GM19043 (cell line): ENCODE results near the gene KCNA1.
"Not testable (repeated sequence)": the region's sequence is repeated elsewhere in the genome, so short reads cannot be mapped to it uniquely, and the experiment has no call there.

Experiments used
- ATAC-seq: cut with Tn5 transposase; IDR thresholded peaks from one replicate; pipeline ENCODE4 v1.9.1; 2021; ENCODE audit warnings: low read depth; ENCODE audit not compliant: unreplicated experiment

Gene KCNA1

DNA sequence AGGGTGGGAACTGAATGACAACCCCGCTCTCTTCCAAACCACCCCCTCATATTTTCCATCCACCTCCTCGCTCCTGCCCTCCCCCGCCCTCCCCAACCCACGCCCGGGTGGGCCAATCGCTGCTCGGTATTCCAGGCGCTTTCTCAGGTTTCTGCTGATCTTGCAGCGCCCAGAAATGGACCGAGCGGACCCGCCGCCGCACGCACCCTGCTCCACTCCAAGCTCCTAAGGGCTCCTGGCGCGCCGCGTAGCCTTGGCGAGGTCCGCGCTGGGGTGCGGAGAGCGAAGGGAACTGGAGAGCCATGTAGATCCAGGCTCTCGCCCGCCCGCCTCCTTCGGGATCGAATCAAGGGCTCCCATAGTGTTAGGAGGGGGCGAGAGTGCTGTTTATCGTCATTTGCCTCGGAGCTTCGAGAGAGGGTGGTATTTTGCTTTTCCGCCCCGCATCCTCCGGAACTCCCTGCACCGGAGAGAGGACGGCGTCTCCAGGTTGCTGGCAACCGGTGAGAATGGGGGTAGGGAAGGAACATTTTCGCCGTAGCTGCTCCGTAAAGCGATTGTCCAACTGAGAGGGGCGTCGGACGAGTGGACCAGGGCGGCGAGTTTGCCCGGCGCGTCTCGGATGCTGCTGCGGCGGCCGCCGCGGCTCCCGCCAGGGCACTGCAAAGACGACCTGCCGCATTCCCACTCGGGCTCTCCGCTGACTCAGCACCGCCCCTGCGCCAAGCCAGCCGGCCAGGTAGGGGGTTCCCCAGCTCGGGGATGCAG, at the start of gene KCNA1:
KCNA1 (plus strand) TSS at position 172 of the 768 bp plus-strand sequence. CDS start 1,474 bp downstream, outside the sequence.
- ATAC-seq: no peak

DNA sequence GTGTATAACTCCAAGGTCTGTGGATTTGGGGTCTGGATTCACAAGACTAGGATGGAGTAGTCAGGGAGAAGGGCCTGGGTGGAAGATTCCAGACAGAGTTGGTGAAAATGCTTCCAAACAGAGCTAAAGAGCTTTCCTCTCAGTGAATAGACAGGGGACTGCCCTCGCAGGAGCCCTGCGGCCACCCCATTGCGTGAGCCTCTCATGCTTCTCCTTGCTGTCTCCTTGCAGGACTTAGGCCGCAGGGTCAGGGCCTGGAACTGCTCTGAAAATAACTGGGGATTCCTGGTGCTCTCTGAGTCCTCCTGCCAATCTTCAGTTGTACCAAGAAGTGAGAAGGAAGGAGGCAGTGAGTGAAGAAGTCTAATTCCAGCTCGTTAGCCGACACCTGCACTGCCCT, 49.0 kb upstream of the KCNA1 start:
- no peak for ATAC-seq

DNA sequence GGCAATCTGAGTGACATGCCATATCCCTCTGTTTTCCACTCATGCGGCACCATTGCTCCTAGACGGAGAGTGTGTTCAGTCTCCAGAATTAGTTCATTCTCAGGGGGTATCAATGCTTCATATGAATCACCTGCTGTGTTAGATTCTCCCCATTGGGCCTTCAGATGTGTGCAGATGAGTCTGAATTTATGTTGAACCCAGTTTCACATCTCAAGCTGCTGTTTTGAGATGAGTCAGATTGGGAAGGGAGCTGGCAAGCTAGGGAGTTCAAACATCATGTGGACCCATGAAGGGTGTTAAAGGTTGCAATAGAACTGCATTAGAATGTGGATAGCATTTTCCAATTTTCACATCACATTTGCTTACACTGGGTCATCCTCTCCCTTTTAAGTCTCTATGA, 46.9 kb upstream of the KCNA1 start:
- ATAC-seq: no peak

DNA sequence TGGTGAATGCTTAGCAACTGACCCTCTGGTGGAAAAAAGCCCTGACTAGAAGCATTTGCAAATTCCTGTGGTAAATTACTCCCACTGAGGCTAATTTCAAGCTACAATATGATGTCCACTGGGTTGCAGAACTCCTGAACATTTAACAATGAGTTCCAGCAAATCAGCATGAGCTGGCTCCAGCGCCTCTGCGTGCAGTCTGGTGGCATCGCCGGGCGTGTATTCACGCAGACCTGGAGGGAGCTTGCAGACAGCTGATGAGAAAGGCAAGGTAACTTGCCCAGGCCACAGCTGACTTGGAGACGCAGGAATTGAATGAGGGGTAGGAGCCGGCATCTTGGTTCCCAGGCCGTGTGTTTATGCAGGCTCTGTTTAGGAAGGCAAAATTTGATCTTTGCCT, 45.1 kb upstream of the KCNA1 start:
- no peak for ATAC-seq

DNA sequence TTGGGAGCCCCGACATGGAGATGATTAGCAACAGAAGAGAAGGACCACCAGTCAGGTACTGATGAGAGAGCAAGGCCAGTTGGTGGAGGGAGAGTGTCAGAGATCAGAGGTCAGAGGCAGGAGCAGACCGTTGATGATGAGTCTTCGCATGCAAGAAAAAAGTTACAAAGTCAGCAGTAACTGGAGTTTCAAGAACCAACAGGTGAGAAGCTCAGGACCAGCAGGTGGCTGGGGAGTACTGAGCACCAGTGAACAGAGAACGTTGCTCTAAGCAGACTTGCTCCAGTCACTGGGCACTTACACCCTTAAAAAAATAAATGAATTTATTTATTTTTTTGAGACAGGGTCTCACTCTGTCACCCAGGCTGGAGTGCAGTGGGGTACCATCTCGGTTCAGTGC, 44.5 kb upstream of the KCNA1 start:
- no peak for ATAC-seq

DNA sequence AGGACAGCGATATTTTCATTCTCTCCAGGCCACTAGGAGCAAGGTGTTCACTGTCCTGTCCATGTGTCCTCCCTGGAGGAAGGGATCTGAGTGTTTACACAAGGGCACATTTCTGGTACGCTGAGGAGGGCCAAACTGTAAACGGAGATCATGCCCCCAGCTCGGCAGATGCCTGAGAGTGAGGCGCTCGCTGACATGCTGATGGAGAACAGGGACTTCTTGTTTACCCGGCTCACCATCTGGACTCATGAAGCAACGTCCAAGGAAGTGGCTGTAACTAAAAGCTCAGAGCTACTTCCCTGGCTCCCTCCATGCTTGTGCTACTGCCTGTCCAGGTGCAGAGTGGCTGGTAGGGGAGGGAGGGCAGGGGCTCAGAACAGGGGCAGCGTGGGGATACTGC, 43.4 kb upstream of the KCNA1 start:
- ATAC-seq: no peak

DNA sequence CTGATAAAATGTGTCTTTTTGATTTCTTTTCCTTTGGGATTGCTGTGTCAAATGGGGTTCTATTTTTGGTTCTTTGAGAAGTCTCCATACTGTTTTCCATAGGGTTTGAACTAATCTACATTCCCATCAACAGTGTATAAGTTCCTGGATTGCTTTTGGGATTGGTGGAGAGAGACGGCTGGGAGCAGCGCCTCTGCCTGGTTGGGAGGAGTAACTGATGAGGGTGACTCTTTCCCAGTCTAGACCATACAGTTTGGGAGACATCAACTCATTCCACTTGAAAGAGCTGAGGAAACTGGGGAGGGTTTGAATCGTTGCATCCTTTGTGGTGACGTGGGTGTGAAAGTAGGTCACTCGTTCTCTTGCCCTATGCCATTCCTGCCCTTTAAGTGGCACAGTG, 42.3 kb upstream of the KCNA1 start:
- no peak for ATAC-seq

DNA sequence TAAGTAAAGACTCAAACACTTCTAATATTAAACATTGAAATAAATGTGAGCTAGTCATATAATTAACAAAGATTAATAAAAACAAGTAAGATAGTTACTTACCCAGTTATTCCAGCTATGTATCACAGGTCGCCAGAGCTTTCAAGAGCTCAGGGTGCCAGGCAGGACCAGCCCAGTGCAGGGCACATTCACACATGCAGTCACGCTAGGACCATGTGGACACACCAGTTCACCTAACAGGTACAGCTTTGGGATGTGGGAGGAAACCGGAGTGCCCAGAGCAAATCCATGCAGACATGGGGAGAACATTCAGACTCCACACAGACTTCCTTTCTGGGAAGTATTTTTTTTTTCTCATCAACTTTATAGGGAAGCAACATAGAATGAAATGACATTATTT, 39.3 kb upstream of the KCNA1 start:
- ATAC-seq: no peak

DNA sequence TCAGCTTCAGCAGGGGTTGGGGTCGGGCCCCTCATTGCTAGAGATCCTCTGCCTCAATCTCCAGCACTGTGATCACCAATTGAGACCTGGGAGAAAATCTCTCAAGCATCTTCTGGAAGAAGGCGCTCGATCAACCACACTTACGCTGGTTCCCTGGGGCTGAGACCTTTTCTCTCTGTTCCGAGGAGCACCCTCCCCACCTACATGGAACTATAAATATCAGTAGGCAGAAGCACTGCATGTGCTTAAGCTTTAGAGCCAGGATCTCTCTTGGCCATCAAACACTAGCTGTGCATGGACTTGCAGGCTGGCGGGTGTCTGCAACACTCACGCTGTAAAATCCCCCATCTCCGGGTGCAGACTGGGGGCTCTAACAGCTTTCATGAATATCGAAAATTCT, 38.2 kb upstream of the KCNA1 start:
- no peak for ATAC-seq

DNA sequence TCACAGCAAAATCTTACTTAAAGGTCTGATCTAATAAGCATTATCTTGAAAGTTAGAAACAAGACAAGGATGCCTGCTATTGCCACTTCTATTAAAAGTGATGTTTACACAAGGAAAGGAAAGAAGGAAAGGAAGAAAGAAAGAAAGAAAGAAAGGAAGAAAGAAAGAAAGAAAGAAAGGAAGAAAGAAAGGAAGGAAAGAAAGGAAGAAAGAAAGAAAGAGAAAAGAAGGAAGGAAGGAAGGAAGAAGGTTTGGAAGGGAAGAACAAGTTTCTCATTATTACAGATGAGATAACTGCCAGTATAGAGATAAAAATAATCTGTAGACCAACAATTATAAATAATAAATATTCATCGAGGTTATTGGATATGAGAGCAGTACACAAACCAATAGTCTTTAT, 35.8 kb upstream of the KCNA1 start:
- no peak for ATAC-seq

DNA sequence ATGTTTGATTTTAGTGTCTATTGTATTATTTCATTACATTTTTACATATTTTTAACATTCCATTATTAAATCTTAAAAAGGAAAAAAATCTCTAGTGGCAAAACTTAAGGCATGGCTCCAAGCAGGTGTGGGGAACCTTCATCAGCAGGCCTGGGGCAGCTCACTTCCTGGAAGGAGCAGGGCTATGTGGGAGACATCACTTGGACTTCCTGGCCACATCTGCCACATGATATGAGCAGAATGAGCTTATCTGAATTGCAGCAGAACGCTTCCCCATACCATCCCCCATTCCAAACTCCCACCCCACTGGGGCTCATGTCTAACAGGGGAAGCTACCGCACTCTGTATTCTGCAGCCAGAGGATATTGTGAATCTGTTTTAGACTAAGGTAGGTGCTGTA, 35.0 kb upstream of the KCNA1 start:
- no peak for ATAC-seq

DNA sequence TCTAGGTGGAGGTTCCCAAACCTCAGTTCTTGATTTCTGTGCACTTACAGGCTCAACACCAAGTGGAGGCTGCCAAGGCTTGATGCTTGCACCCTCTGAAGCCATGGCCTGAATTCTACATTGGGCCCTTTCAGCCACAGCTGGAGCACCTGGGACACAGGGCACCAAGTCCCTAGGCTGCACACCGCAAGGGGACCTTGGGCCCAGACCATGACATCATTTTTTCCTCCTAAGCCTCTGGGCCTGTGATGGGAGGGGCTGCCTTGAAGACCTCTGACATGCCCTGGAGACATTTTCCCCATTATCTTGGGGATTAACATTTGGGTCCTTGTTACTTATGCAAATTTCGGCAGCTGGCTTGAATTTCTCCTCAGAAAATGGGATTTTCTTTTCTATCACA, 30.2 kb upstream of the KCNA1 start:
- not testable (repeated sequence) for ATAC-seq

DNA sequence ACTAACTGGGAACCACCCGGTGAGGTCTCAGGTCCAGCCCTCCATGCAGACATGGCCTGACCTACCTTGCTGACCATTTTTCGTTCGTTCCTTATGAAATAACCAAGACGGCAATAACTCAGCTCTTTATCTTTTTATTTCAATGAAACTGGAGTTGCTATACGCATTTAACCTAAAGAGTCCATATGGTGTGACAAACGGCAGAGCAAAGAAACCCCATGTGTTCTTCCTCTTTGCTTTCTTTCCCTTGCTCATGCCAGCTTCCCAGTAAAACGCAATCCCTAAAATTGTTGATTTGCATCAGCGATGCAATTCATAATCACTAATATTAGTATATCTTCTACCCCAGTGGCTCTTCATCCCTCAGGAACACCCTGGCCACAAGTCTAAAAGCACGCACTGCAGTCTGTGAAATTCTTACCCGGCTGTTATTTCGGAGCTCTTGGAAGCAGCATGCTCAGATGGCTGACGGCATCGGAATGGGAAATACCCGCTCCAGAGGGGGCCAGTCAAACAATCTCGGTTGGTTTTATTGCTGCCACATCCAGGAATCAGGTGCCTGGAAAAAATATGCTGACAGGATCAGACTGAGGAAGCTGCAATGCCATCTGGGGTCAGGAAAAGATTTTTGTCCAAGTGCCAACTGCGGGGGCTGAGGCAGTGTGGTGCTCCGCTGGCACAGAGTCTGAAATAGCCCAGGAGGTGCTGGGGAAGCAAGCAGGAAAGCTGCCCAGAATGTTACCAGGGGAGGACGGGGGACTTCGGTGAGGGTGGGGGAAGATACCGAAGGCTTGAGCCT, 28.2 kb upstream of the KCNA1 start:
- no peak for ATAC-seq

DNA sequence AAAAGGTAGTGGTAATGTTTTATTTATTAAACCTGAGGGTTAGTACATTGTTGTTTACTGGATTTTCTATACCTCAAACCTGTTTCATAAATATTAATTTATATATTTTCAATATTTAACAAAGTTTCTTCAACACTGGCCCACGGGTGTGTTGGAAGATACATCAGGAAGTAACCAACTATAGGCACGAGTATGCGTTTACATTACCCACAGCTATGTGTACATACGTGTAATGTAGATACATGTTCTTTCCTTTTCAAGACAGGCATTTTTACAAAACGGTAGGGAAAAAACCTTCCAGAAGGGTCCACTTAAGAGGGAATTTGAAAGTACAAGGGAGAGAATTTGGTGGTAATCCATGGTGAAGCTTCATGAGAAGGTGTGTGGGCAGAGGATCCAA, 17.8 kb upstream of the KCNA1 start:
- no peak for ATAC-seq

DNA sequence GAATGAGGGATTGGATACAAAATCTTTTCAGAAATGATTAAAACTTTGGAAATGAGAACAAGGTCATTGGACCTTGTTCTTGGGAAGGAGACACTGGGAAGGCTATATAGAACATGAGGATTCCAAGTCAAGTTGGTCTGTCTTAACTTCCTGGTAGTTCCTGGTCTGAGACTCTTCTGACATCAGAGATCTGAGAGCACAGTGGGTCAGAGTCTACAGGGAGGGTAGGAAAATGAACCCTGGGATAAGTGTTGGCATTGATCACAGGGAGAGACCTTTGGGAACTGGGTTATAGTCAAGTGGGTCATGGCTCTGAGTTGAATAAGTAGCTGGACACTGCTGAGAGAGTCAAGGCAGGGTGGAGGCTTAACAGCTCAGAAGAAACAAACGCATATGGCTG, 17.3 kb upstream of the KCNA1 start:
- ATAC-seq: no peak

DNA sequence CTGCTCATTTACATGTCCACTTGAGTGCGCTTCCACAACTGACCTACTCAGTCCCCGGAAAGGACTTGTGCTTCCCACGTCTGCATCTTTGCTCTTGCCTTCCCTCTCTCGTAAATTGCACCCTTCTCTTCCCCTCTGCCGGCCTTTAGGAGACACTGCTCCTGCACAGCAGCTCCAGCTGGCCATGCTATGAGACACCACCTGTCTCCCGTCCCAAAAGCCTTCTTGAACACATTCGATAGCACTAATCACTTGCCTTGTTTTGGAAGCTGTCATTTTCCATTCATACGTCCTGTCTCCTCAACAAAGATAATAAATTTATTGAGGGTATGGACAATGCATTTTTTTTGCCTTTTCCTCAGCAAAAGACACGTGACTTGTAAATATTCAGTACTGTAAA, 15.7 kb upstream of the KCNA1 start:
- ATAC-seq: no peak

DNA sequence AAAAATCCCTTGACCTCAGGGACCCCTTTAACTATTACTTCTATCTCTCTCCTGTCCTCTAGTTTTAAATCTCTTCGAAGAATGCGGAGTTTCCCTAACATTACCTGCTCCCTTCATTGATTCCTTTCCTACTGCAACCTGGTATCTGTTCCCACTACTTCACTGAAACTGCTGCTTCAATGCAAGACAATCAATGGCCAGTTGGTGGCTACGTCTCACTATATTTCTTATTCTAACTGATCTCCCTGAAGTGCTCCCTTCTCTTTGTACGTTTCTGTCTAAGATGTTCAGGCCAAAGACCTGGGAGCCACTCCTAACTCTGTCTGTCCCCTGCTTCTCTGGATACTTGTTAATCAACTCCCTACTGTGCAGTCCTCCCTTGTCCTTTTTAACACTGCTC, 10.3 kb upstream of the KCNA1 start:
- ATAC-seq: no peak

DNA sequence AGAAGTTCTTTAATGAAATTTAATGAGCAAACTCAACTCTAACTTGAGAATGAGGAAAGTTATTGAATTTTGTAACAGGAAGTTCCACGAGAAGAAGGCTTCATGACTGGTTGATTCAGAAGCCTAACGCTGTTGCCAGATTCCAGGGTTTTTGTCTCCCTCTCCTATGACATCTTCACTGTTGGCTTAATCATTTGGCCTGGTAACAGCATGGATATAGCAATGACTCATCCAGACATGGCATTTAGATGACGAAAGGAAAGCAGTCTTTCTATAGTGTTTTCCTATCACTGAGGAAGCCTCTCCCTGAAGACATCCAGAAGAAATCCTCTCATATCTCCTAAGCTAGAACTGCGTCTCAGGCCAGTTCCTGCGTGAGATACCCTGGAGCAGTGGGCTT, 9.4 kb upstream of the KCNA1 start:
- ATAC-seq: no peak

DNA sequence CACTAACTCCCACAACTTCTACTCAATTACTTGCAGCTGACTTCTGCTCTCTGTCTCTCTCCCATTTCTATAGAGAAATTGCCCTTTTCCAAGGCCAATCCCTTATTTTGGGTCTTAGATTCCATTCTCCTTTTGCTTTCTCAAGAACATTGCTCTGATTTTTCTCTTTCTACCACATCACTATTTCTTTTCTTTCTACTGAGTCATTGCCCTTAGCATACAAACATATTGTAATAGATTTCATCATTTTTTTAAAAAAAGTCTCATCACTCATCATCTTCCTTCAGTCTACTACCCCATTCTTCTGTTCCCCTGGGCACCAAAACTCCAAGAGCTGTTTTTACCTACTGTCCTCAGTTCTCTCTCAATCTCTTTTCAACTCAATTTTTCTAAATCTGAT, 4.4 kb upstream of the KCNA1 start:
- ATAC-seq: no peak

DNA sequence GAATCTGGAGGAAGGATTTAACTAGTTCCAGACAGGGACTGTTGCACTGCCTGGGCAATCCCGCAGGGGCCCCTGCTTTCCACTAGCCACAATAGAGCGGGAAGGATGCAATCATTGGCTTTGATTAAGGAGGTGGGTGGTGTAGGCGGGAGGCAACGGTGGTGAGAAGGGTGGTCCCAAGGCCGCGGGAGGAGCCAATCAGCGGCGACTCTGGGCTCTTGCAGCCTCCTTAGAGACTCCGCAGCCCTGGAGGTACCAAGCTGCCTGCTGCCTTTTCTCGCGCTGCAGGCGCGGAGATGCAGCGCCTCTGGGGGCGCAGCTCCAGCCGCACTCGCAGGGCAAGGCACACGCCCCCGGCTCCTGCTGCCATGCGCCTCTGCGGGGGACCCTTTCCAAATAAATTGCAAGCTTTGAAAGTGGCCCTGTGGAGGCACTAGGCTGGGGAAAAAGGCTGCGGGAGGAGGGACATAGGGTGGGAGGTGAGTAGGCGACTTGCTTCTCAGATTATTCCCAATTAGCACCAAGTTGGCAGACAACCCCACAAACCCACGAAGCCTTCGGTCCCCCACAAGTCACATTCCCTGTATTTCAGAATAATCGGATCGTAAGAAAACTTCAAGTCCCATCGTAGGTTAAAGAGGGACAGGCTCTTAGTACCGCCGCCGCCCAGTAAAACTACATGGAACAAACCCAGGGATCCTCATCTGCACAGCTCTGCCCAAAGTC, 858 bp upstream of the KCNA1 start:
- ATAC-seq: no peak

DNA sequence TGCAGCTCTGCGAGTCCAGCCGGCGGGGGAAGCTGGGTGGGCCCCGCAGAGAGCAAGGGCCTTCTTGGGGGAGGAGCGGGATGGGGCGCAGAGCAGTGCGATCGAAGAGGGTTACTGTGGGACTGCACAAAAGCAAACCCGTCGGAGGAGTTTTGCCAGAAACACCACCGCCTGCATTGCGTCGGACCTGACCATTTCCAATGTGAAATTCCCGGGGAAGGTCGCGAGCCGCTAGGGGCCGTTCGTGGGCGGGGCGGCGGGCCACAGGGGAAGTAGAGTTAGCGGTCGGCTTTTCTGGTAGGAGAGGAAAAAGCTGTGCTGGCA, 333 bp upstream of the KCNA1 start:
- ATAC-seq: no peak
